ENCODE data around the gene NAA40. TPM values are rescaled to one million over a fixed set of nuclear protein-coding genes. Genes with fewer than 3 reads are reported as not detected.

Gene NAA40
- 20.4 TPM for total RNA-seq
- long read RNA-seq, full-length matches to known transcripts, result 5 of 12 reads
- long read RNA-seq, partial matches to known transcripts, result 0 of 12 reads
- long read RNA-seq, other reads (novel, unspliced or antisense), result 7 of 12 reads

DNA sequence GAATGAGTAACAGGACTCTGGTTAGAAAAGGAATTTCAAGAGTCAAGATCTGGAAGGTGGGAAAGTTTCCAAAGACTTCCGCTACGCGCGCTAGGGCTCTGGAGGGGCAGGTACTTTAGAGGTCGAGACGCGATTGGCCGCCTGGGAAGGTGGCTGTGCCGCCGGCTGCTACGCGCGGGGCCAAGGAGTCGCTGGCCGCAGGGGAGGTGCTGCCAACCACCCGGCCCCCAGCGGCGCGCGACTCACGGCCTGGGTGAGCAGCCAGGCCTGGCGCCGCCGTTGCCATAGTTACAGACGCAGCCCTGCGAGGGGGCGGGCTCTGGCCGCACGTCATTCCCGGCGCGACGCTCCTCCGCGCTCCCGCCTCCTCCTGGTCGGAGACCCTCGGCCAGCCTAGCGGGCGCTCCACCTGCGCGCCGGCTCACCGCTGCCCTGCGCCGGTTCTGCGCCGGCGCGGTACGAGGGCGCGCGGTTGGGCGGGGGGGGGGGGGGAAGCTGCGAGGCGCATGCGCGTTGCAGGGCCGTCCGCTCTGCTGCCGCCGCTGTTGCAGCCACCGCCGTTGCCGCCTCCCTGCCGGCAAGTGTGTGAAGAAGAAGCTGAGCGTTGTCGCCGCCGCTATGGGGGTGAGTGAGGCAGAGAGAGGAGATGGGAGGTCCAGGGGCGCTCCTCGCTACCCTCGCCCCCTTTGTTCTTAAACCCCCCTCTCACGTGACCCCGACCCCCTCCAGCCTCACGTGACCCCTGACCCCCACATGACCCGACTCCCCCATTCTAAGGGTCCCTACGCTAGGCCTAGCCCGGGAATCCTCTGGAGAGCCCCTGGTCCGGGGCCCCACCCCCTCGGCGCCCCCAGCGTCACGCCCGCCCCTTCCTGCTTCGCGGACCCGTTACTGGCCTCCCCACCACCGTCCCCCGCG is at the start of gene NAA40:
Gene NAA40 (plus strand): TSS at position 524 of the 918 bp plus-strand sequence. CDS start 95 bp downstream, at position 619.
- intact Hi-C loops (cut with DNase I), result no loop called here
- peaks cover 27% of the 10 kb centered on the region for H3K4me1 ChIP-seq
- H3K27ac ChIP-seq, result peak within 1 kb of the TSS; percentile 58
- peak within 1 kb of the TSS; percentile 66 for H3K4me3 ChIP-seq
- no peaks in the 10 kb centered on the region for H3K9me3 ChIP-seq
- peak; percentile 97 to 98 for ATAC-seq
- DNase-seq, result peak; percentile 97
- no peaks in the 10 kb centered on the region for H3K27me3 ChIP-seq (ENCODE audit: low read depth)
- TF ChIP-seq, protein P1, sequence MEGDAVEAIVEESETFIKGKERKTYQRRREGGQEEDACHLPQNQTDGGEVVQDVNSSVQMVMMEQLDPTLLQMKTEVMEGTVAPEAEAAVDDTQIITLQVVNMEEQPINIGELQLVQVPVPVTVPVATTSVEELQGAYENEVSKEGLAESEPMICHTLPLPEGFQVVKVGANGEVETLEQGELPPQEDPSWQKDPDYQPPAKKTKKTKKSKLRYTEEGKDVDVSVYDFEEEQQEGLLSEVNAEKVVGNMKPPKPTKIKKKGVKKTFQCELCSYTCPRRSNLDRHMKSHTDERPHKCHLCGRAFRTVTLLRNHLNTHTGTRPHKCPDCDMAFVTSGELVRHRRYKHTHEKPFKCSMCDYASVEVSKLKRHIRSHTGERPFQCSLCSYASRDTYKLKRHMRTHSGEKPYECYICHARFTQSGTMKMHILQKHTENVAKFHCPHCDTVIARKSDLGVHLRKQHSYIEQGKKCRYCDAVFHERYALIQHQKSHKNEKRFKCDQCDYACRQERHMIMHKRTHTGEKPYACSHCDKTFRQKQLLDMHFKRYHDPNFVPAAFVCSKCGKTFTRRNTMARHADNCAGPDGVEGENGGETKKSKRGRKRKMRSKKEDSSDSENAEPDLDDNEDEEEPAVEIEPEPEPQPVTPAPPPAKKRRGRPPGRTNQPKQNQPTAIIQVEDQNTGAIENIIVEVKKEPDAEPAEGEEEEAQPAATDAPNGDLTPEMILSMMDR (IDR thresholded peaks at IDR 0.05), result no peak
- H3K36me3 ChIP-seq, result no peaks in the 10 kb centered on the region

DNA sequence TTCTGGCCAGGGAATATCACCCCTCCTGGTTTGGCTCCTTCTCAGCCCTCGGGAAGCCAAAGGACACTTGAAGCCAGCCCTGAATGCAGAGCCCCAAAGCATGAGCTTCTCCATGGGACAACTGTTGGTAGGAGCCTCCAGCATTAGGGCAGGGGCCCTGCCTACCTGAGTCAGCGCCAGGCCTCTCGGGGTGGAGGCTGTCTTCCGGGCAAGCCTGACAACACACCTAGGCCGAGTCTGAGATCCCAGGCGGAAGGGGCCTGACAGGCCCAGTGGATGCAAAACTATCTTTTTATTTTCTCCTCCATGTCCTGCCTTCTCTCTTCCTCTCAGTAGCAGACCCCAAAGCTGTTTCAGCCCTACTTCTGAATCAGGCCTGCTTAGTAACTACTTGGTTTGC is 49.5 kb upstream of the NAA40 start:
- intact Hi-C loops (cut with DNase I), result no loop called here
- ATAC-seq (peak in 1 of 2 donors; percentile 51), DNase-seq (no peak)
- peak overlapping the region; percentile 78 for H3K27ac ChIP-seq
- H3K9me3 ChIP-seq, result no peaks in the 10 kb centered on the region
- peaks cover 67% of the 10 kb centered on the region for H3K4me1 ChIP-seq
- TF ChIP-seq, protein P1 (IDR thresholded peaks at IDR 0.05), result no peak
- no peaks in the 10 kb centered on the region for H3K27me3 ChIP-seq (ENCODE audit: low read depth)
- peak overlapping the region; percentile 48 for H3K4me3 ChIP-seq
- peaks cover 3% of the 10 kb centered on the region for H3K36me3 ChIP-seq

DNA sequence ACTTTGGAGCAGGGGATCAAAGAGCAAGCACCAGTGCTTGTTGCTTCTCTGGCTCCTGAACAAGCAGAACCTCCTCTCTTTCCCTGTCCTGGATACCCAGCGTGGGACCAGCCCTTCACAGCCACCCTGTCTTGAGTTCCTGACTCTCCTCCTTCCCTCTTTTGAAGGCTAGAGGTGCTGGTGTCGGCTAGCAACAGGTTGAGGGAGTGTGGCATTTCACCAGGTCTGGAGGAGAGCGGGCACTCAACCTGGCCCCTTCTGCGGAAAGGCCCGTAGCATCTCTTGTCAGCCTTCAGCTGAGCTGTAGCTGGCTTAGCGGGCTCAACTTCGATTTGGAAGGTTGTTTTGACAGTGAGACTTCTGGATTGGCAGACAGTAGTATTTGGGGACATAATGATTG is 48.4 kb upstream of the NAA40 start:
- H3K27me3 ChIP-seq (ENCODE audit: low read depth), result no peaks in the 10 kb centered on the region
- no peaks in the 10 kb centered on the region for H3K9me3 ChIP-seq
- ATAC-seq (no peak), DNase-seq (no peak)
- peaks cover 61% of the 10 kb centered on the region for H3K4me1 ChIP-seq
- no peak overlapping the region for H3K27ac ChIP-seq
- intact Hi-C loops (cut with DNase I), result no loop called here
- TF ChIP-seq, protein P1 (IDR thresholded peaks at IDR 0.05), result no peak
- no peak overlapping the region for H3K4me3 ChIP-seq
- peaks cover 7% of the 10 kb centered on the region for H3K36me3 ChIP-seq

DNA sequence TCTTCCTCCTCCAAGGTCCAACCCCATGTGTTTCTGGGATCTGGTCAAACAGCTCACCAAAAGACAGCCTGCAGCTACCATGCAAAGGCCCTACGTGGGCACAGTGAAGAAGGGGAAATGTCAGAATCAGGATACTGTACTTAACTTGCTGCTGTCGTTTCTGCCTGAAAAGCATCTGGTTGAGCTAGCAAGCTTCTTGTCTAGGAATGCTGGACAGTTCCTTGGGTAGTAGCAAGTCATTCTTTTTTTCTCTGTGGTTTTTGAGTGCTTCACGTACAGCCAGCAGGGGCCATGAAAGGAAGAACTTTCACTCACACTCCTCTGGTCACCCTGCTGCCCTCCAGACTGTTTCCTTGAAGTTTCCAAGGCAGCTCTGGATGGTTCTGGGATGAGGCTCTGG is 46.6 kb upstream of the NAA40 start:
- peaks cover 26% of the 10 kb centered on the region for H3K36me3 ChIP-seq
- no peak overlapping the region for H3K4me3 ChIP-seq
- DNase-seq (no peak), ATAC-seq (no peak)
- no peak overlapping the region for H3K27ac ChIP-seq
- TF ChIP-seq, protein P1 (IDR thresholded peaks at IDR 0.05), result no peak
- intact Hi-C loops (cut with DNase I), result no loop called here
- H3K4me1 ChIP-seq, result peaks cover 60% of the 10 kb centered on the region
- H3K9me3 ChIP-seq, result no peaks in the 10 kb centered on the region
- H3K27me3 ChIP-seq (ENCODE audit: low read depth), result no peaks in the 10 kb centered on the region

DNA sequence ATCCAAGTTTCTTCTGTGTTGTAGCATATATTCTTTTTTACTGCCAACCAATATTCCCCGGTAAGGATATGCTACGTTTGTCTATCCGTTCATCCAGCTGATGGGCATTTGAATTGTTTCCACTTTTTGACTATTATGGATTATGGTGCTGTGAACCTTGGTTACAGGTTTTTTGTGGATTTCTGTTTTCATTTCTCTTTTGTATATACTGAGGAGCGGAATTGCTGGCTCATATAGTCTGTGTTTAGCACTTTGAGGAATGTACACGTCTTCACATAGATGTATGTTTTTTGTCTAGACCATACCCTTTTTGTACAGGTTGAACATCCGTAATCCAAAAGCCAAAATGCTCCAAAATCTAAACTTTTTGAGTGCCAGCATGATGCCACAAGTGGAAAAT is 45.4 kb upstream of the NAA40 start:
- intact Hi-C loops (cut with DNase I), result no loop called here
- Histone ChIP-seq H3K4me1 (peaks cover 49% of the 10 kb centered on the region), H3K36me3 (peaks cover 37% of the 10 kb centered on the region)

More for the DNA sequence above, 45.4 kb upstream of the NAA40 start:
- DNase-seq (no peak), ATAC-seq (no peak)
- Histone ChIP-seq H3K27me3 (ENCODE audit: low read depth) (no peaks in the 10 kb centered on the region), H3K4me3 (no peak overlapping the region), H3K27ac (no peak overlapping the region), H3K9me3 (no peaks in the 10 kb centered on the region)
- TF ChIP-seq, protein P1 (IDR thresholded peaks at IDR 0.05), result no peak

Measured in lower lobe of right lung (tissue), 2 donors.